HG03039 (cell line): ENCODE data around the gene ACACA.
"Not testable (repeated sequence)": the region's sequence is repeated elsewhere in the genome, so short reads cannot be mapped to it uniquely, and the experiment has no call there.

ENCODE experiments used
- ATAC-seq: cut with Tn5 transposase; IDR thresholded peaks from one replicate; pipeline ENCODE4 v1.9.1; 2021; ENCODE audit warnings: mild to moderate bottlenecking, moderate library complexity; ENCODE audit not compliant: unreplicated experiment

The ACACA gene

DNA sequence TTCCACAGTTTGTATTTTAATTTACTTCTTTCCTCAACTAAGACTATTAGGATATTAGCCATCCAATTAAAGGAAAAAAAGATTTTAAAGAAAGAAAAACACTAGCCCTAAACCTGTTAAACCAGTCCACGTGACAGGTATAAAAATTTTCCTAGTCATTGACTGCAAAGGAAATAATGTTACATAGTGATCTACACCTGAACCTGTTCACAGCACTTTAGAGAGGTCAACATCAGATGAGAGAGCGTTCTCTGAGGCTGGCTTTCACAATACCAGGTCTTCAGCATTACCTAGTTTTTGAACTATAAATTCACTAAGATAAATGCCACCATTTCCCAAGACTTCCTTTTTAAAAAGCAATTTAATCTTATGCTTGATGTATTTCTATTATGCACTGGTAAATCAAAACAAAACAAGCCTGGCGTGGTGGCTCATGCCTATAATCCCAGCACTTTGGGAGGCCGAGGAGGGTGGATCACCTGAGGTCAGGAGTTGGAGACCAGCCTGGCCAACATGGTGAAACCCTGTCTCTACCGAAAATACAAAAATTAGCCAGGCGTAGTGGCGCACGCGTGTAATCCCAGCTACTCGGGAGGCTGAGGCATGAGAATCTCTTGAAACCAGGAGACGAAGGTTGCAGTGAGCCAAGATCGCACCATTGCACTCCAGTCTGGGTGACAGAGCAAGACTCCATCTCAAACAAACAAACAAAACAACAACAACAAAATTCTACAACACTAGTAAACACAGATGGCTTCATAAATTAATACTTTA, 49.7 kb downstream of the ACACA start:
- ATAC-seq = not testable (repeated sequence)

DNA sequence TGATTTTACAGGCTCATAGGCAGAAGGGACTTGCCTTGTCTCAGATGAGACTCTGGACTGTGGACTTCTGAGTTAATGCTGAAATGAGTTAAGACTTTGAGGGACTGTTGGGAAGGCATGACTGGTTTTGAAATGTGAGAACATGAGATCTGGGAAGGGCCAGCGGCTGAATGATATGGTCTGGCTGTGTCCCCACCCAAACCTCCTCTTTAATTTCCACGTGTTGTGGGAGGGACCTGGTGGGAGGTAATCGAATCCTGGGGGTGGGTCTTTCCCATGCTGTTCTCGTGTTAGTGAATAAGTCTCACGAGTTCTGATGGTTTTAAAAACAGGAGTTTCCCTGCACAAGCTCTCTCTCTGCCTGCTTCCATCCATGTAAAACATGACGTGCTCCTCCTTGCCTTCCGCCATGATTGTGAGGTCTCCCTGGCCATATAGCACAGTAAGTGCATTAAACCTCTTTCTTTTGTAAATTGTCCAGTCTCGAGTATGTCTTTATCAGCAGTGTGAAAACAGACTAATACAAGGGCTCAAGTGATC, 59.7 kb downstream of the ACACA start:
- ATAC-seq = not testable (repeated sequence)

DNA sequence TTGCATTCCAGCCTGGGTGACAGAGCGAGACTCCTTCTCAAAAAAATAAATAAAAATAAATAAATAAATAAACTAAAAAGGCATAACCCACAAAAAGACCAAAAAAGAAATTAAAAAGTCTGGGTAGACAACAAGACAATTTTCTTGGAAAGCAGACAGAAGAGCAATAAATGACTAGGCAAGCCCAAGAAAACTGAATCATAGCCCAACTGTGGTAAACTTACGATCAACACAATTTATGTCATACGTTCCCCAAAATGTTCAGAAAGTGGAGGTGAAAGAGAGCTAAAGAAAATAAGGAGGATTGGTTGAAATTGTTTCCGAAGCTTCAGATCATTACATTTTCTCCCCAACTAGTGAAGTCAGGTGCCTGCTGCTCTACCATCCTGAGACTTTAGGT, 62.1 kb downstream of the ACACA start:
- ATAC-seq = no peak

DNA sequence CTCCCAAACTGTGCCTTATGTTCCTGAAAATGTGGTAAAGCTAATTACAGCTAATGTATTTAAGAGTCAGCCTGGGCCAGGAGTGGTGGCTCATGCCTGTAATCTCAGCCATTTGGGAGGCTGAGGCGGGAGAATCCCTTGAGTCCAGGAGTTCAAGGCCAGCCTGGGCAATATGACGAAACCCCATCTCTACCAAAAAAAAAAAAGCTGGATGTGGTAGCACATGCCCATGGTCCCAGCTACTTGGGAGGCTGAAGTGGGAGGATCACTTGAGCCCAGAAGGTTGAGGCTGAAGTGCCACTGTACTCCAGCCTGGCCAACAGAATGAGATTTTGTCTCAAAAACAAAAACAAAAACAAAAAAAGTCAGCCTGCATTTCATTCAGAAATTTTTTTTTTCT, 64.0 kb downstream of the ACACA start:
- ATAC-seq = no peak

DNA sequence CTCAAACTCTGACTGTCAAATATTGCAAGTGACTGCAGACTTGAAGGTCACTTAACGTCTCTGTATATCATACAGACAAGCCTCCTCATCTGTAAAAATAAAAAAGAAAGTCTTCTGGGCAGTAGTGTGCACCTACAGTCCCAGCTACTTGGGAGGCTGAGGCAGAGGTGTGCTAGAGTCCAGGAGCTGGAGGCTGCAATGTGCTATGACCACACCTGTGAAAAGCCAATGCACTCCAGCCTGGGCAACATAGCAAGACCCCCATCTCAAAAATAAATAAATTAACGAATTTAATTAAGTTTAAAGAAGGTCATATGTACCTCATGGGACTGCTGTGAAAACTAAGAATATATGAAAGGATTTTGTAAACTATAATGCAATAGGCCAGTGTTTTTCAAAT, 65.8 kb downstream of the ACACA start:
- ATAC-seq = no peak

DNA sequence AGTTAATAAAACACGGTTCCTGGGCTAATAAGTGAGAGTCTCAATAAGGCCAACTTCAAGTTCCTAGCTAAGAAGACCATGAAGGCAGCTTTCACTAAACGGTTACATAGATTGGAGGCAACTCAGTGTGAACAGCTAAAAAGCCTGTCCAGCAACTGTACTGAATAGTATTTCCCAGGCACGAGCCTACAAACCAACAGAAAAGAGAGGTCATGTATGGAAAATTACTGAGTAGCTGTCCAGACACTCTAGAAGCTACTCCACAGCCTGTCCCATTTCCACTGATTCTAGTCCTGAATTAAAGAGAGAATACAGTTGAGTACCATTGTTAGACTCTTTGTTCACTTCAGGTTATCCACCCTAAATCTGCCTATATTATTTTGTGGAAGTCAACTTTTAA, 67.3 kb downstream of the ACACA start:
- no peak for ATAC-seq

DNA sequence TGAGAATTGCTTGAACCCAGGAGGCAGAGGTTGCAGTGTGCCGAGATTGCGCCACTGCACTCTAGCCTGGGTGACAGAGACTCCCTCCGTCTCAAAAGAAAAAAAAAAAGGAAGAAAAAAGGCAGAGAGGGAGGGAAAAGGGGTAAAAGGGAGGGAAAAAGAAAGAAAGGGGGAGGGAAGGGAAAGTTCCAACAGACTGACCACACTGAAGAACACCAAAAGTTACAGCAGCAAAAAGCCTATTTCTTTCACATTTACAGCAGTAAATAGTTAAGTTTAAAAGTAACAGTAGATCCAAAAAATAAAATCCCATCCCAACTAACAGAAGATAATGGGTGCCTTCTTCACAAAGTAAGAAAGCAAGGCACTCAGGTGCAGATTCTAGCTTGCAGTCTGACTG, 67.8 kb downstream of the ACACA start:
- ATAC-seq = no peak

DNA sequence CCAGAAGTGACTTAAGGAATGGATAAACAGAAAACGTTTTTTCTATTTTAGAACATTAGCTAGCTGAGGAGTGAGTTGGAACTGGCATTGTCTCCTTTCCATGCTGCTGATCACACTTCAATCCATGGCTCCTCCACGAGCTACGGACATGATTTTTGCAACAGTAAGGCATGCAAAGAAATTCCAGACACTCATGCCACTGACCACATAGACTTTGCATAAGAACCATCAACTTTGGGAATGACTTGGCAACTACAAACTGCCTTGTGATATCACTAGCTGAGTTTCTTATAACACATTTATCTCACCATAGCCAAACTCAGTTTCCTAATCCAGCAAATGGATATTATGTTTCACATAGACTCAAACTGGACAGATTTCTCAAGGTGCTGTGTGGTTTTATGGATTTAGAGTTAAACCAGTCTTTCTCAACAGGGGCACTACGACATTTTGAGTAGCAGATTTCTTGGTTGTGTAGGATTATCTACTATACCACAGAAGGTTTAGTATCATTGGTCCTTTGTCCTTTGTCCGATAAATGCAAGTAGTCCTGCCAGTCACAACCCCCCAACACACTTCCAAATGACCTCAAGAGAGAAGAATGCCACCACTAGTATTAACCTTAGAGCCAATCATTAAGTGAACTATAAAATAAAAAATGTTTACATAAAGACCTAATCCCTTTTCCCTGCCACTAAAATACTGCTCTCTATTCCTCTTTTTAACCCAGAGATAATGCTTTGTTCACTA, 79.1 kb downstream of the ACACA start:
- no peak for ATAC-seq

DNA sequence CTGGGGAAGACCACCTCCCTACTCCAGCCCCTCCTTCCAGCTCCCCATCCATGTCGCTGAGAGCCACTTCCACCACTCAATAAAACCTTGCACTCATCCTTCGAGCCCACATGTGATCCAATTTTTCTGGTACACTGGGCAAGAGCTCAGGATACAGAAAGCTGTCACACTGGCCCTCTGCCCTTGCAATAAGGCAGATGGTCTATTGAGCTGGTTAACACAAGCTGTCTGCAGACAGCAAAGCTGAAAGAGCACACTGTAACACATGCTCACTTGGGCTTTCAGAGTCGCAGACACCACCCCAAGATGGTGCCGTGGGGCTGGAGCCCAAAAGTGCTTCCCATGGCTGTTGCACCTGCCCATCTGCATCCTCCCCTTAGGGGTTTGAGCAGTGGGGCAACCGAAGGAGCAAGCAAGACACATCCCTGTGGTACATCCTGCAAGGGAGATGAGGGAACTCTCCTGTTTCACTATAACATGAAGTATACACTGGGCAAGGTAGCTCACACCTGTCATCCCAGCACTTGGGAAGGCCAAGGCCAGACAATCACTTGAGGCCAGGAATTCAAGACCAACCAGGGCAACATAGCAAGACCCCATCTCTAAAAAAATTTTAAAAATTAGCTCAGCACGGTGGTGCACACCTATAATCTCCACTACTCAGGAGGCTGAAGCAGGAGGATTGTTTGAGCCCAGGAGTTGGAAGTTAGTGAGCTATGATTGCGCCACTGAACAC, 83.6 kb downstream of the ACACA start:
- ATAC-seq = no peak

DNA sequence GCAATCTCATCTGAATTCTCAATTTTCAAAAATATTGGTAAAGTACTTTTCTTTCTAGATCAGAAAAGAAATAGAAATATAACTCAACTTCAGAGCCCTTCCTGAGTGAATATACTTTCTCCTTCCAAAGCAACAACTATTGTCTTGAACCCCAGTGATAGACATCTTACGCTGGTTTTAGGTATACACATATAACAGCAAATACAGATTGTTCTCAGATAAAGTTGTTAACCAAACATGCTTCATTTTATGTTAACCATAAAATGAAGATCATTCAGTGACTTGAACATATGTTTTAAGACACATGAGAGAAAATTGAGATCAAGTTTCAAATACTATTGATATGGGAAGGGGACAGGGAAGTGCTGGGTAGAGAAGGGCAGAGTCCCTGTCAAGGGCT, 84.5 kb downstream of the ACACA start:
- ATAC-seq = no peak

DNA sequence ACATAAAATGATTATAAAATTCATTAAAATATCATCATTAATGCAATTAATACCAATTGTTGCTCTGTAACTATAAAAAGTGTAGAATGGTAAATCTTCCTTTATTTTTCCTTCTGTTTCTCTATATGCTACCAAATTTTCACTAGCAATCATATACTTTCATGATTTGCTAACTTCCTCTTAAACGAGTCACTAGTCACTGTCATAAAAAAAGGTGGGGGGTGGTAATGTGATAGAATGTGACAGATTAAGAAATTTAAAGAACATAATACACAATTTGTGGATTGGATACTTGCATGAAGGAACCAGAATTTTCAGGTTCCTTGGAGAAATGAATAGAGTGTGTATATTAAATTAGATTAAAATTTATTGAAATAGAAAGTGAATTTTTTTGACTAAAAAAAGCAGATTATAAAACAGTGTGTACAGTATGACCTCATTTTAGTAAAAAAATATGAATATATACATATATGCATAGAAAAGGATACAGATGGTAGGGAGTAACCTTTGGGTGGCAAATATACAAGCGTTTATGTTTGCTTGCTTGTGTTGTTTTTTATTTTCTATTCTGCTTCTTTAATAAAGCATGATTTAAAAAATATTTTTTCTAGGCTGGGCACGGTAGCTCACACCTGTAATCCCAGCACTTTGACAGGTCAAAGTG, 87.6 kb downstream of the ACACA start:
- no peak for ATAC-seq

DNA sequence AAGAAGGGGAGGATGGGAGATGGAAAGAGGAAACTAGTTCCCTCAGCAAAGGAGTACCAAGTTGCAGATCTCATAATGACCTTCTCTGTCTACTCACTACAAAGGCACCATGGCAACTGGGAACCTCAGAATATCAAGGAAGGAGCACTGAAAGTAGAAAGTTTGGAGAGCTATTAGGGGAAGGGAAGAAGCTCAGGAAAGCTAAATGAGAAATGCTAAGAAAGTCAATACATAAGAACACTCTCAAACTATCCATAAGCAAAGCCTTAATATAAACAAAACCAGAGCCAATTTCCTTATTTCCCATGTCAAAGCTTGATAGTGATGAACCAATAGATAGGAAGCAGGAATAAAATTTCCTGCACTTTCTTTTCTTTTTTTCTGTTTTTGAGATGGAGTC, 88.8 kb downstream of the ACACA start:
- ATAC-seq = no peak

DNA sequence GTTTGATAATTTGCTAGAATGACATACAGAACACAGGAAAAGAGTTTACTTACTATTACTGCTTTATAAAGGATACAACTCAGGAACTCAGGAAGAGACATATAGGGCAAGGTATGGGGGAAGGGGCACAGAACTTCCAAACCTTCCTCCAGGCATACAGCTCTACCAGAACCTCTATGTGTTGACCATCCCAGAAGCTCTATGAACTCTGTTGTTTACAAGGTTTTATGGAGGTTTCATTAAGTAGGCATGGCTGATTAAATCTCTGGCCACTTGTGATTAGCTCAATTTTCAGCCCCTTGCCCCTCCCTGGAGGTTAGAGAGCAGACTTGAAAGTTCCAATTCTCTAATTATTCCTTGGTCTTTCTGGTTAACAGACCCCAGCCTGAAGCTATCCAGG, 91.0 kb downstream of the ACACA start:
- ATAC-seq = no peak

DNA sequence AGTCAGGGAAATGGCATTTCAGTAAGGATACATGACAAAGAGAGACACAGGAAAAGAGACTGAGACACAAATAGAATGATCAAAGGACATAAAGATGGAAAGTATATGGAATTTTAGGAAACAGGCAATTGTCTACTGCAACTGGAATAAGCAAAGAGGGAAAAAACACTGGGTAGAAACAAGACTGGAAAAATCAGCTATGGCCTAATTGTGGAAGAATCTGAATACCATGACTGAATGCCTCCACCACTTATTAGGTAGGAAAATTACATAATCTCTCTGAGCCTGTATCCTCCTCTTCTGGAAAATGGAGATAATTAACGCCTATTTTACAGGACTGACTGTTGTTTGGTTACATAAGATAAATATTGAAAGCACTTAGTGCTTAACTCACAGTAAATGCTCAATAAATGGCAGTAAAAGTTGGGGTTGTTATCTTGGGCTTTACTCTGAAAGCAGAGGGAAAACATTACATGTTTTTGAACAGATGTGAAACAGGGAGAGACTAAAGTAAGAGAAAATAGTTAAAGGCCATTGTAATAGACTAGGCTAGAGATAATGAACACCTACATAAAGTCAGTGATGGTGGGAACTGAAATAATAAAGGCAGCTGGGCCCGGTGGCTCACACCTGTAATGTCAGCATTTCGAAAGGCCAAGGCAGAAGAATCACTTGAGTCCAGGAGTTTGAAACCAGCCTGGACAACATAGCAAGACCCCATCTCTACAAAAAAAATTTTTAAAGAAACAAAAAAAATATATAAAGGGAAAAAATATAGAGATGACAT, 94.3 kb downstream of the ACACA start:
- no peak for ATAC-seq

DNA sequence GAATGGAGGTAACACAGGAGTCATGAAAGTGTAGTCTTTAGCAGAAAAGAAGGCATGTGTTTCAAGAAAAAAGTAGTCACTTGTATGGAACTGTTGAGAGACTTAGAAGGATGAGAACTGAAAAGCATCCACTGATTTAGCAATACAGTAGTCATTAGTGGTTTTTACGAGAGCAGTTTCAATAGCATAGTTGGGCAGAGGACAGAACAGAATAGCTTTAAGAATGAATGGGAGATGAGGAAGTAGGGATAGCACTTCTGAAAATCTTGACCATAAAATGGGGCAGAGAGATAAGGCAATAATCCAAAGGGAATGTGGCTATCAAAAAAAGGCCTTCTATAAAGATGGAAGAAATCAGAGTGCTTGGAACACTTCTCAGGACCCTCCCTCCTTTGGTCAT, 95.7 kb downstream of the ACACA start:
- ATAC-seq = no peak

DNA sequence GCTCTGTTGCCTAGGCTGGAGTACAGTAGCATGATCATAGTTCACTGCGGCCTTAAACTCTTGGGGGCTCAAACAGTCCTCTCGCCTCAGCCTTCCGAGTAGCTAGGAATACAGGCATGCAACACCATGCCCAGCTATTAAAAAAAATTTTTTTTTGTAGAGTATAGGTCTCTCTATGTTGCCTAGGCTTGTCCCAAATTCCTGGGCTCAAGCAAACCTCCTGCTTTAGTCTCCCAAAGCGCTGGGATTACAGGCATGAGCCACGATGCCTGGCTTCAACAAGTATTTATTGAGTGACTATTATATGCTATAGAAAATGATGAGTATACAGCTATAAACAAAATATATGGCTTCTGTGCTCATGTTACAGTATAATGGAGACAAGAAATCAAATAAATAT, 97.6 kb downstream of the ACACA start:
- ATAC-seq = no peak

DNA sequence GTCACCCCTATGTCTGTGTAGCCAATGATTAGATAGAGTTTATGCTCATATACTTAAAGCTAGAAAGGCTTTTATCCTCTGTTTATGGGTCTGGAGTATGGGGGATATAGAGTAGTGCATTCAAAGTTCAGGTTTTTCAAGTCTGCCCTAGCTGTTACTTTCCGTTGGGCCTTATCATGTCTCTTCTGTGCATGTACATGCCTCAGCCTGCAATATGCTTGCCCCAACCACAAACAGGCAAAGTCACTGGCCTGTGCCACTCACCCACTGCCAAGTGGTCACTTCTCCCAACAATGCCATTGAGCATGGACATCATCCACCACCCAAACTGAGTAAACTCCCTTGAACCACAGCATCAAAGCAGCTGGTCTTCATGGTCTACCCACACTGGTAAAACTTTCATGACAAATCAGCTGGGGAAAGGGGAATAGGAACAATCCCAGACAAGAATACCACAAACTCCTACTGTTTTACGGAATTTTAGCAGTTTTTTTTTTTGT, 101.2 kb downstream of the ACACA start:
- no peak for ATAC-seq

DNA sequence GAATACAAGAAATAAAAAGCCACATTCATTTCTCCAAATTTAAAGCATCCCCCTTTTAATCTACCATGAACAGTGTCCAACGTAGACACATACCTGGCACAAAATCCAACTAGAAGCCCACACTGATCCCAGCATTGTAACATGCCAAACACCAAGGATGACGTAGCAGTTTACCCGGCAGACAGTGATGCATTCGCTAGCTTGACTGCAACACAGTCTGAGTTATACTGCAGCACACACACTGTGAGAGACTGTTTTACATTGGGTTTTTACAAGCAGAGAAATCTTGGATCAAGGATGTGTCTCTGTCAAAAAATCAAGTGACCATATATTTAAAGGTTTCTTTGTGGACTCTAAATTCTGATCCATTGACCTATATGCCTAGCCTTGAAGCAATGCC, 105.3 kb downstream of the ACACA start:
- no peak for ATAC-seq

DNA sequence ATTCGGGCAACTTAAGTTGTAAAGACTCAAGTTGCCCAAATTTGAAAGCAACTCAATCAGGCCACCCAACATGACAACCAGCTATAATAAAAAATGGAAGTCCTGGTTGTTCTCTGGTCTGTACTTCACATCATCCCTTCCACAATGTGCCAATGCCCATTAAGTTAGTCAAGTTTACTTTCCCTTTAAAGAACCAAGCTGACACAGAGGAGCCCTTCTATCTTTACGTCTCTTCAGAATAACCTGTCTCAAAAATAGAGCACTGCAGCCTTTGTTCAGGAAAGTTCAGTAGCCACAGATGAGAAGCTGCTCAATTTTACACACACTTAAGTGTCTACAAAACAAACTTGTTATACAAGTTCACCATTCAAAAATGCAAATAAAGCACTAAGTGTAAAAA, 106.0 kb downstream of the ACACA start:
- ATAC-seq = no peak
